HEK293 (cell line): ENCODE measurements around the gene S100A11.

Experiments used
- MYNN ChIP-seq: fragments of 450-650 bp; formaldehyde crosslinking; IDR thresholded peaks from 2 replicates; pipeline ENCODE4 v1.5.1; 2016; ENCODE audit warnings: missing biosample characterization, missing genetic modification characterization, borderline replicate concordance
- RBAK ChIP-seq: fragments of 450-650 bp; formaldehyde crosslinking; IDR thresholded peaks from 2 replicates; pipeline ENCODE4 v1.5.1; 2016; ENCODE audit warnings: missing biosample characterization, missing genetic modification characterization
- SALL2 ChIP-seq: fragments of 450-650 bp; formaldehyde crosslinking; IDR thresholded peaks from 2 replicates; pipeline ENCODE4 v1.5.0; 2017; ENCODE audit warnings: missing biosample characterization, mild to moderate bottlenecking, missing genetic modification characterization, borderline replicate concordance
- TRIM28 ChIP-seq: IDR thresholded peaks from 2 replicates; pipeline ENCODE4 v1.6.1; 2011; ENCODE audit warnings: low read length, control low read depth, borderline replicate concordance
- ZBTB48 ChIP-seq: fragments of 450-650 bp; formaldehyde crosslinking; IDR thresholded peaks from 2 replicates; pipeline ENCODE4 v1.5.1; 2016; ENCODE audit warnings: missing biosample characterization, missing genetic modification characterization
- ZEB2 ChIP-seq: fragments of 450-650 bp; formaldehyde crosslinking; IDR thresholded peaks from 2 replicates; pipeline ENCODE4 v1.5.1; 2016; ENCODE audit warnings: missing biosample characterization, missing genetic modification characterization
- ZFHX2 ChIP-seq: fragments of 450-650 bp; formaldehyde crosslinking; conservative IDR thresholded peaks from 2 replicates; pipeline ENCODE4 v1.5.1; 2016; ENCODE audit warnings: missing biosample characterization, missing genetic modification characterization
- ZNF114 ChIP-seq: fragments of 450-650 bp; formaldehyde crosslinking; IDR thresholded peaks from 2 replicates; pipeline ENCODE4 v1.5.0; 2017; ENCODE audit warnings: missing biosample characterization, missing genetic modification characterization
- ZNF133 ChIP-seq: fragments of 450-650 bp; formaldehyde crosslinking; IDR thresholded peaks from 2 replicates; pipeline ENCODE4 v1.5.1; 2016; ENCODE audit warnings: missing biosample characterization, missing genetic modification characterization
- ZNF23 ChIP-seq: fragments of 450-650 bp; formaldehyde crosslinking; IDR thresholded peaks from 2 replicates; pipeline ENCODE4 v1.5.1; 2016; ENCODE audit warnings: missing biosample characterization, missing genetic modification characterization, borderline replicate concordance
- ZNF274 ChIP-seq, 2 experiments: fragments of 200-500 bp in 1 of 2; fragments of 450-650 bp in 1 of 2; sonication (Bioruptor generic) in 1 of 2; formaldehyde crosslinking in 1 of 2; IDR thresholded peaks; 2 replicates each; pipeline versions ENCODE4 v1.5.1 to v1.6.1; 2014 to 2016; ENCODE audit warnings: borderline replicate concordance in 1 of 2, inconsistent platforms in 1 of 2, low read length in 1 of 2, missing biosample characterization in 1 of 2, missing genetic modification characterization in 1 of 2
- ZNF366 ChIP-seq: fragments of 450-650 bp; formaldehyde crosslinking; conservative IDR thresholded peaks from 2 replicates; pipeline ENCODE4 v1.5.1; 2016; ENCODE audit warnings: missing biosample characterization, missing genetic modification characterization
- ZNF391 ChIP-seq: fragments of 450-650 bp; formaldehyde crosslinking; IDR thresholded peaks from 2 replicates; pipeline ENCODE4 v1.5.1; 2016; ENCODE audit warnings: low read depth, missing biosample characterization, missing genetic modification characterization, borderline replicate concordance
- ZNF423 ChIP-seq: fragments of 450-650 bp; formaldehyde crosslinking; IDR thresholded peaks from 2 replicates; pipeline ENCODE4 v1.5.1; 2016; ENCODE audit warnings: missing biosample characterization, missing genetic modification characterization
- ZNF529 ChIP-seq: fragments of 450-650 bp; formaldehyde crosslinking; IDR thresholded peaks from 2 replicates; pipeline ENCODE4 v1.5.1; 2017; ENCODE audit warnings: missing genetic modification characterization, missing biosample characterization; ENCODE audit not compliant: insufficient replicate concordance
- ZNF530 ChIP-seq: fragments of 450-650 bp; formaldehyde crosslinking; IDR thresholded peaks from 2 replicates; pipeline ENCODE4 v1.5.1; 2016; ENCODE audit warnings: low read depth, missing biosample characterization, missing genetic modification characterization
- ZNF549 ChIP-seq: fragments of 450-650 bp; IDR thresholded peaks from 2 replicates; pipeline ENCODE4 v1.5.1; 2018; ENCODE audit warnings: missing biosample characterization, missing genetic modification characterization, mild to moderate bottlenecking, inconsistent platforms, moderate library complexity
- ZNF76 ChIP-seq: fragments of 450-650 bp; formaldehyde crosslinking; IDR thresholded peaks from 2 replicates; pipeline ENCODE4; 2016; ENCODE audit warnings: low read depth, missing biosample characterization, missing genetic modification characterization, borderline replicate concordance
- ZSCAN30 ChIP-seq: fragments of 450-650 bp; IDR thresholded peaks from 2 replicates; pipeline ENCODE4 v1.5.1; 2018; ENCODE audit warnings: missing biosample characterization, mild to moderate bottlenecking, missing genetic modification characterization, moderate library complexity
- TF ChIP-seq, protein P1 (sequence below): fragments of 450-650 bp; formaldehyde crosslinking; IDR thresholded peaks from 2 replicates; pipeline ENCODE4 v1.5.1; 2016; ENCODE audit warnings: missing biosample characterization, missing genetic modification characterization
- TF ChIP-seq, protein P2 (sequence below): fragments of 450-650 bp; formaldehyde crosslinking; IDR thresholded peaks from 2 replicates; pipeline ENCODE4 v1.5.1; 2017; ENCODE audit warnings: missing biosample characterization, missing genetic modification characterization
- TF ChIP-seq, protein P3 (sequence below): fragments of 450-650 bp; formaldehyde crosslinking; IDR thresholded peaks from 2 replicates; pipeline ENCODE4 v1.5.1; 2016; ENCODE audit warnings: missing biosample characterization, missing genetic modification characterization, low read depth
- TF ChIP-seq, protein P4 (sequence below): fragments of 450-650 bp; formaldehyde crosslinking; IDR thresholded peaks from 2 replicates; pipeline ENCODE4 v1.5.1; 2016; ENCODE audit warnings: missing biosample characterization, missing genetic modification characterization
- TF ChIP-seq, protein P5 (sequence below): fragments of 450-650 bp; formaldehyde crosslinking; IDR thresholded peaks from 2 replicates; pipeline ENCODE4 v1.5.1; 2016; ENCODE audit warnings: missing biosample characterization, missing genetic modification characterization
- TF ChIP-seq, protein P6 (sequence below): fragments of 450-650 bp; IDR thresholded peaks from 2 replicates; pipeline ENCODE4 v1.5.1; 2018; ENCODE audit warnings: missing biosample characterization, mild to moderate bottlenecking, missing genetic modification characterization
- TF ChIP-seq, protein P7 (sequence below): fragments of 450-650 bp; formaldehyde crosslinking; IDR thresholded peaks from 2 replicates; pipeline ENCODE4 v1.5.1; 2016; ENCODE audit warnings: missing biosample characterization, missing genetic modification characterization

The S100A11 gene

DNA sequence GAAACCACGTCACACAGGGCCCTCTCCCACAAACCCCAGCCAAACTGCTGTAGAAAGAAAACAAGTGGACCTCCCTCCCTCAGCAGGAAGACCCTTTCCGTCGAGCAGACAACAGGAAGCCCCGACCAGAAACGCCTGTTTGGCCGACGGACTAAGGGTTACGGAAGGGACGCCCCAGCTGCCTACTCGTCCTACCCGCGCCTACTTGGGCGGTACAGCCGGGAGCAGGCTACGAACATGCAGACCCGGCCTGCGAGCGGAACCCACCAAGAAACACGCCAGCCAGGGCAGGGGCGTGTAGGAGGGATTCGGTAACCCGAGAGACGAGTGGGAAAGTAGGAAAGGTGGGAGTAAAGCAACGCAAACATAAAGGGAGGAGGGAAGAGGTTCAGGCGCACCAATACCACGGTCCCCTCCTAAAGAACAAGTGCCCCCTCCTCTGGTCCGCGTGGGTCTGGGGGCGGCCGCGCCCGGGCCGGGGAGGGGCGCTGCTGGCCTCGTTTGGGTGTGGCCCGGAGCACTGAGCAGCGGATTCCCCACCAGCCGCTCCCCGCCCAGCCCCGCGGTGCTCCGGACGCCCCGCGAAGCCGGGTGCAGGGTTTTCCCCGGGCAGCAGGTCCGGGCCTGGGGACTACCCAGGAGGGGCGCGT lies 43.6 kb downstream of the S100A11 start (continued):
- TF ChIP-seq, protein P1, sequence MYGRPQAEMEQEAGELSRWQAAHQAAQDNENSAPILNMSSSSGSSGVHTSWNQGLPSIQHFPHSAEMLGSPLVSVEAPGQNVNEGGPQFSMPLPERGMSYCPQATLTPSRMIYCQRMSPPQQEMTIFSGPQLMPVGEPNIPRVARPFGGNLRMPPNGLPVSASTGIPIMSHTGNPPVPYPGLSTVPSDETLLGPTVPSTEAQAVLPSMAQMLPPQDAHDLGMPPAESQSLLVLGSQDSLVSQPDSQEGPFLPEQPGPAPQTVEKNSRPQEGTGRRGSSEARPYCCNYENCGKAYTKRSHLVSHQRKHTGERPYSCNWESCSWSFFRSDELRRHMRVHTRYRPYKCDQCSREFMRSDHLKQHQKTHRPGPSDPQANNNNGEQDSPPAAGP (tag by site-specific recombination) = no peak
- TF ChIP-seq, protein P2, sequence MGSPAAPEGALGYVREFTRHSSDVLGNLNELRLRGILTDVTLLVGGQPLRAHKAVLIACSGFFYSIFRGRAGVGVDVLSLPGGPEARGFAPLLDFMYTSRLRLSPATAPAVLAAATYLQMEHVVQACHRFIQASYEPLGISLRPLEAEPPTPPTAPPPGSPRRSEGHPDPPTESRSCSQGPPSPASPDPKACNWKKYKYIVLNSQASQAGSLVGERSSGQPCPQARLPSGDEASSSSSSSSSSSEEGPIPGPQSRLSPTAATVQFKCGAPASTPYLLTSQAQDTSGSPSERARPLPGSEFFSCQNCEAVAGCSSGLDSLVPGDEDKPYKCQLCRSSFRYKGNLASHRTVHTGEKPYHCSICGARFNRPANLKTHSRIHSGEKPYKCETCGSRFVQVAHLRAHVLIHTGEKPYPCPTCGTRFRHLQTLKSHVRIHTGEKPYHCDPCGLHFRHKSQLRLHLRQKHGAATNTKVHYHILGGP (tag by site-specific recombination) = no peak
- peak; percentile 27; the same call in 1 of the 2 replicates for TF ChIP-seq ZSCAN30 (tag by site-specific recombination)
- no peak for TF ChIP-seq ZNF530 (tag by site-specific recombination)
- no peak for TF ChIP-seq ZNF274 (IDR thresholded peaks at IDR 0.05; ENCODE audit: low read length)
- no peak for TF ChIP-seq ZNF274 (tag by site-specific recombination; IDR thresholded peaks at IDR 0.05; ENCODE audit: borderline replicate concordance)
- TF ChIP-seq, protein P3, sequence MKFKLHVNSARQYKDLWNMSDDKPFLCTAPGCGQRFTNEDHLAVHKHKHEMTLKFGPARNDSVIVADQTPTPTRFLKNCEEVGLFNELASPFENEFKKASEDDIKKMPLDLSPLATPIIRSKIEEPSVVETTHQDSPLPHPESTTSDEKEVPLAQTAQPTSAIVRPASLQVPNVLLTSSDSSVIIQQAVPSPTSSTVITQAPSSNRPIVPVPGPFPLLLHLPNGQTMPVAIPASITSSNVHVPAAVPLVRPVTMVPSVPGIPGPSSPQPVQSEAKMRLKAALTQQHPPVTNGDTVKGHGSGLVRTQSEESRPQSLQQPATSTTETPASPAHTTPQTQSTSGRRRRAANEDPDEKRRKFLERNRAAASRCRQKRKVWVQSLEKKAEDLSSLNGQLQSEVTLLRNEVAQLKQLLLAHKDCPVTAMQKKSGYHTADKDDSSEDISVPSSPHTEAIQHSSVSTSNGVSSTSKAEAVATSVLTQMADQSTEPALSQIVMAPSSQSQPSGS (tag by site-specific recombination) = no peak
- TF ChIP-seq ZBTB48 (tag by site-specific recombination) = 0 out of 2 replicates have a peak, but pooled peaks have one; percentile 53
- TF ChIP-seq MYNN (tag by site-specific recombination) = no peak
- TF ChIP-seq, protein P4, sequence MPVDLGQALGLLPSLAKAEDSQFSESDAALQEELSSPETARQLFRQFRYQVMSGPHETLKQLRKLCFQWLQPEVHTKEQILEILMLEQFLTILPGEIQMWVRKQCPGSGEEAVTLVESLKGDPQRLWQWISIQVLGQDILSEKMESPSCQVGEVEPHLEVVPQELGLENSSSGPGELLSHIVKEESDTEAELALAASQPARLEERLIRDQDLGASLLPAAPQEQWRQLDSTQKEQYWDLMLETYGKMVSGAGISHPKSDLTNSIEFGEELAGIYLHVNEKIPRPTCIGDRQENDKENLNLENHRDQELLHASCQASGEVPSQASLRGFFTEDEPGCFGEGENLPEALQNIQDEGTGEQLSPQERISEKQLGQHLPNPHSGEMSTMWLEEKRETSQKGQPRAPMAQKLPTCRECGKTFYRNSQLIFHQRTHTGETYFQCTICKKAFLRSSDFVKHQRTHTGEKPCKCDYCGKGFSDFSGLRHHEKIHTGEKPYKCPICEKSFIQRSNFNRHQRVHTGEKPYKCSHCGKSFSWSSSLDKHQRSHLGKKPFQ (tag by site-specific recombination) = no peak
- TF ChIP-seq, protein P5, sequence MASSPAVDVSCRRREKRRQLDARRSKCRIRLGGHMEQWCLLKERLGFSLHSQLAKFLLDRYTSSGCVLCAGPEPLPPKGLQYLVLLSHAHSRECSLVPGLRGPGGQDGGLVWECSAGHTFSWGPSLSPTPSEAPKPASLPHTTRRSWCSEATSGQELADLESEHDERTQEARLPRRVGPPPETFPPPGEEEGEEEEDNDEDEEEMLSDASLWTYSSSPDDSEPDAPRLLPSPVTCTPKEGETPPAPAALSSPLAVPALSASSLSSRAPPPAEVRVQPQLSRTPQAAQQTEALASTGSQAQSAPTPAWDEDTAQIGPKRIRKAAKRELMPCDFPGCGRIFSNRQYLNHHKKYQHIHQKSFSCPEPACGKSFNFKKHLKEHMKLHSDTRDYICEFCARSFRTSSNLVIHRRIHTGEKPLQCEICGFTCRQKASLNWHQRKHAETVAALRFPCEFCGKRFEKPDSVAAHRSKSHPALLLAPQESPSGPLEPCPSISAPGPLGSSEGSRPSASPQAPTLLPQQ (tag by site-specific recombination) = no peak
- peak; percentile 97 for TF ChIP-seq ZFHX2
- no peak for TF ChIP-seq ZNF423 (tag by site-specific recombination)
- 0 out of 2 replicates have a peak, but pooled peaks have one; percentile 35 for TF ChIP-seq ZNF391 (tag by site-specific recombination)
- TF ChIP-seq, protein P6, sequence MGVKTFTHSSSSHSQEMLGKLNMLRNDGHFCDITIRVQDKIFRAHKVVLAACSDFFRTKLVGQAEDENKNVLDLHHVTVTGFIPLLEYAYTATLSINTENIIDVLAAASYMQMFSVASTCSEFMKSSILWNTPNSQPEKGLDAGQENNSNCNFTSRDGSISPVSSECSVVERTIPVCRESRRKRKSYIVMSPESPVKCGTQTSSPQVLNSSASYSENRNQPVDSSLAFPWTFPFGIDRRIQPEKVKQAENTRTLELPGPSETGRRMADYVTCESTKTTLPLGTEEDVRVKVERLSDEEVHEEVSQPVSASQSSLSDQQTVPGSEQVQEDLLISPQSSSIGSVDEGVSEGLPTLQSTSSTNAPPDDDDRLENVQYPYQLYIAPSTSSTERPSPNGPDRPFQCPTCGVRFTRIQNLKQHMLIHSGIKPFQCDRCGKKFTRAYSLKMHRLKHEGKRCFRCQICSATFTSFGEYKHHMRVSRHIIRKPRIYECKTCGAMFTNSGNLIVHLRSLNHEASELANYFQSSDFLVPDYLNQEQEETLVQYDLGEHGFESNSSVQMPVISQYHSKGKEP (tag by site-specific recombination) = no peak
- TF ChIP-seq ZNF76 (tag by site-specific recombination) = peak; percentile 52; the same call in 1 of the 2 replicates
- TF ChIP-seq TRIM28 = no peak
- TF ChIP-seq, protein P7, sequence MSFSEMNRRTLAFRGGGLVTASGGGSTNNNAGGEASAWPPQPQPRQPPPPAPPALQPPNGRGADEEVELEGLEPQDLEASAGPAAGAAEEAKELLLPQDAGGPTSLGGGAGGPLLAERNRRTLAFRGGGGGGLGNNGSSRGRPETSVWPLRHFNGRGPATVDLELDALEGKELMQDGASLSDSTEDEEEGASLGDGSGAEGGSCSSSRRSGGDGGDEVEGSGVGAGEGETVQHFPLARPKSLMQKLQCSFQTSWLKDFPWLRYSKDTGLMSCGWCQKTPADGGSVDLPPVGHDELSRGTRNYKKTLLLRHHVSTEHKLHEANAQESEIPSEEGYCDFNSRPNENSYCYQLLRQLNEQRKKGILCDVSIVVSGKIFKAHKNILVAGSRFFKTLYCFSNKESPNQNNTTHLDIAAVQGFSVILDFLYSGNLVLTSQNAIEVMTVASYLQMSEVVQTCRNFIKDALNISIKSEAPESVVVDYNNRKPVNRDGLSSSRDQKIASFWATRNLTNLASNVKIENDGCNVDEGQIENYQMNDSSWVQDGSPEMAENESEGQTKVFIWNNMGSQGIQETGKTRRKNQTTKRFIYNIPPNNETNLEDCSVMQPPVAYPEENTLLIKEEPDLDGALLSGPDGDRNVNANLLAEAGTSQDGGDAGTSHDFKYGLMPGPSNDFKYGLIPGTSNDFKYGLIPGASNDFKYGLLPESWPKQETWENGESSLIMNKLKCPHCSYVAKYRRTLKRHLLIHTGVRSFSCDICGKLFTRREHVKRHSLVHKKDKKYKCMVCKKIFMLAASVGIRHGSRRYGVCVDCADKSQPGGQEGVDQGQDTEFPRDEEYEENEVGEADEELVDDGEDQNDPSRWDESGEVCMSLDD (tag by site-specific recombination) = 0 out of 2 replicates have a peak, but pooled peaks have one; percentile 20
- TF ChIP-seq ZNF366 (tag by site-specific recombination) = peak; percentile 14; the same call in 1 of the 2 replicates
- no peak for TF ChIP-seq RBAK (tag by site-specific recombination)
- TF ChIP-seq ZNF133 (tag by site-specific recombination) = no peak
- TF ChIP-seq ZEB2 (tag by site-specific recombination) = peak; percentile 51
- TF ChIP-seq ZNF114 (tag by site-specific recombination) = no peak
- no peak for TF ChIP-seq ZNF529 (tag by site-specific recombination)
- TF ChIP-seq SALL2 = no peak
- no peak for TF ChIP-seq ZNF23
- no peak for TF ChIP-seq ZNF549 (tag by site-specific recombination)
